ENCODE measurements around the gene TM9SF2. TPM values are rescaled to one million over a fixed set of nuclear protein-coding genes. Genes with fewer than 3 reads are reported as not detected.

Gene TM9SF2
- total and polyA plus RNA-seq, 9 of the 15 experiments (the other 6 are each of a cell fraction or from before 2014, with no cell fraction given), result 23.3 to 83.2 (median 55.1) TPM

GRCh38 chr13:99454518-99455183 lies 46.6 kb upstream of the TM9SF2 start:
- DNase-seq (ENCODE audit: extremely low read depth in 1 of 4, low spot score in 3 of 4) (no peak), ATAC-seq (no peak), FAIRE-seq (no peak)
- POLR2A ChIA-PET, result no interaction called here
- Histone ChIP-seq H3K27ac (ENCODE audit: extremely low read depth, low read depth, low read length) (no peak overlapping the region), H3K4me3 (no peak overlapping the region), H4K20me1 (replicated peaks; ENCODE audit: control insufficient read depth, insufficient read depth, low read length) (no peaks in the 10 kb centered on the region), H3K9me3 (replicated peaks; ENCODE audit: control insufficient read depth, insufficient read depth, low read depth, low read length) (peaks cover 4% of the 10 kb centered on the region), H3K79me2 (ENCODE audit: control insufficient read depth, insufficient read depth, low read length) (no peaks in the 10 kb centered on the region), H3K9ac (ENCODE audit: insufficient read depth in 1 of 2, low read depth in 2 of 2, low read length in 2 of 2) (no peak overlapping the region), H3K4me1 (replicated peaks in 1 of 2; ENCODE audit: control insufficient read depth in 2 of 2, insufficient read depth in 2 of 2, low read length in 2 of 2) (peaks cover 5 to 11% of the 10 kb centered on the region in 2 experiments; a peak in 4 of 5 replicates), H3K36me3 (ENCODE audit: control insufficient read depth, insufficient read depth, low read length) (no peaks in the 10 kb centered on the region), H3K4me2 (ENCODE audit: insufficient read depth, low read length) (no peak overlapping the region), H3K27me3 (ENCODE audit: control insufficient read depth in 2 of 2, insufficient read depth in 2 of 2, low read length in 2 of 2) (no peaks in the 10 kb centered on the region), H3K9me1 (ENCODE audit: control insufficient read depth, insufficient read depth, low read length) (no peaks in the 10 kb centered on the region), H2AFZ (ENCODE audit: low read depth, low read length) (no peak overlapping the region)
- 53% methylated on average over 9 of the region's 9 CpGs for WGBS (ENCODE audit: insufficient coverage, low coverage, missing lambda C conversion rate)
- BruUV-seq (replicated peaks), result no TSS peak
- in situ Hi-C loops (cut with MboI), result loop anchor here (10.0 kb wide), 1 partner anchor 150 kb away; the partner anchor contains the start of gene CLYBL
- intact Hi-C loops (cut with micrococcal nuclease), result no loop called here
- TF ChIP-seq ZNF316 (IDR thresholded peaks at IDR 0.05) (peak; percentile 90), MYBL2 (IDR thresholded peaks at IDR 0.05; ENCODE audit: low read depth) (no peak), MYBL2 (CRISPR knock-in tag; IDR thresholded peaks at IDR 0.05; ENCODE audit: borderline replicate concordance) (no peak), C11orf30 (IDR thresholded peaks at IDR 0.05; ENCODE audit: low read depth) (peak; percentile 76), BCOR (IDR thresholded peaks at IDR 0.05) (0 out of 2 replicates have a peak, but pooled peaks have one; percentile 38), RBM15 (IDR thresholded peaks at IDR 0.05; ENCODE audit: insufficient read depth, low read length) (no peak), TFE3 (CRISPR knock-in tag; IDR thresholded peaks at IDR 0.05) (peak; percentile 77), CBFA2T3 (IDR thresholded peaks at IDR 0.05) (0 out of 2 replicates have a peak, but pooled peaks have one; percentile 3), MAFK (IDR thresholded peaks at IDR 0.05; ENCODE audit: low read length) (peak; percentile 80), ADNP (tag; IDR thresholded peaks at IDR 0.05) (0 out of 2 replicates have a peak, but pooled peaks have one; percentile 45), NFATC3 (IDR thresholded peaks at IDR 0.05) (no peak), ZNF592 (IDR thresholded peaks at IDR 0.05) (no peak), MAFG (tag; conservative IDR thresholded peaks at IDR 0.05) (peak; percentile 77), ZNF184 (CRISPR knock-in tag; IDR thresholded peaks at IDR 0.05) (peak; percentile 91), RBM17 (IDR thresholded peaks at IDR 0.05; ENCODE audit: borderline replicate concordance, low read depth, low read length) (no peak), CBX3 (IDR thresholded peaks at IDR 0.05; ENCODE audit: borderline replicate concordance in 1 of 2, low read length in 2 of 2) (peak in 1 of 2 experiments; percentile 47; a peak in 1 of 3 replicates), MAFF (IDR thresholded peaks at IDR 0.05; ENCODE audit: low read length) (peak; percentile 80), RBM25 (IDR thresholded peaks at IDR 0.05; ENCODE audit: low read depth, low read length, severe bottlenecking) (peak; percentile 66)
- CTCF ChIA-PET (ENCODE audit: low intra/inter-chr PET ratio), result no interaction called here
